HG02840 (cell line): Measurements from ENCODE around the gene VPS54.

ENCODE experiments used
- ATAC-seq: cut with Tn5 transposase; IDR thresholded peaks from one replicate; pipeline ENCODE4 v1.9.1; 2021; ENCODE audit warnings: mild to moderate bottlenecking, moderate library complexity, moderate number of reproducible peaks; ENCODE audit not compliant: unreplicated experiment, low FRiP score

The VPS54 gene

DNA sequence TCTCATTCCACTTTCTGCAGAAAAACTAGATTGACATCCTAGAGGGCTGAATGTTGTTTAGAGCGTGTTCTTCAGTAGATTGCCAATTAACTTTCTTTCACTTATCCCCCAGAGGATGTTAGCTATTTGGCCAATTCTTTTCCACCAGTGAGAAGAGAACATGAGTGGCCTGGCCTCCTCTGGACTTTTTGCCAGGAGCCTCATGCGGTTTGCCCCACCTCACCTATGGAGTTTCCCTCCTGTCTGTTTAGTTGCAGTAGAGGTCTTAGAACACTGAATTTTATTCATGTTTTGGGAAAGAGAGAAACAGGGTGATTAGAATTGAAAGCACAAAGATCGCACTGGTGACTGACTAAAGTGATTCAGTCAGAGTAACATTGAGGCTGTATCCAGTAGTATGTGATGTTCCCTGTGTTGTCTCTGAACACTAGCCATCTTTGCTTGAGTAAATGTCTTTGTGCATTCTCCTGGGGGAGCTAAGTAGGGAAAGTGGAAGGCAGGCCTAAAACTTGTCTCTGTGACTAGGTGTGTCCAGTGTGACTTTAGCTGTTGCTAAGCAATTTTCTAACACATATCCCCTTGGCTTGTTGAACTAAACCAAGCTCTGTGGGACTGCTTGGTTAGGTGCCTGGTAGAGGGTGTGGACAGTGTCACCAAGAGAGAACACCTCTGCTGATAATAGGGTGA lies 143.5 kb downstream of the VPS54 start:
- no peak for ATAC-seq

DNA sequence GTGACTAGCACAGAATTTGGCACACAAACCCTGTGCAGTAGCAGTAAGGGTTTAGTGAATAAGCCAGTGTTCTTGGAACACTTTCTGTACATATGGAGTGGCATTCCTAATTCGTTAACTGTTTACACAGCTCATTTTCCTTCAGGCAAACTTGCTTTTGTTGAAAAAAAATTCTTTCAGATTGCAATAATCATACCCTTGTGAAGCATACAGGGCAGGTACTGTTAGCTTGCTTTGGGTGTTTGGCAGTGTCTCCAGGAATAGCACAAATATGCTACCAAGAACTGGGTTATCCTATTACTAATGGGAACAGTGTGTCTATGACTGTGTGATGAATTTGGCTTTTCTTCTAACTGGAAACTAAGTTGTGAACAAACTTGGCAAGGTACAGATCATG lies 144.1 kb downstream of the VPS54 start:
- ATAC-seq: no peak

DNA sequence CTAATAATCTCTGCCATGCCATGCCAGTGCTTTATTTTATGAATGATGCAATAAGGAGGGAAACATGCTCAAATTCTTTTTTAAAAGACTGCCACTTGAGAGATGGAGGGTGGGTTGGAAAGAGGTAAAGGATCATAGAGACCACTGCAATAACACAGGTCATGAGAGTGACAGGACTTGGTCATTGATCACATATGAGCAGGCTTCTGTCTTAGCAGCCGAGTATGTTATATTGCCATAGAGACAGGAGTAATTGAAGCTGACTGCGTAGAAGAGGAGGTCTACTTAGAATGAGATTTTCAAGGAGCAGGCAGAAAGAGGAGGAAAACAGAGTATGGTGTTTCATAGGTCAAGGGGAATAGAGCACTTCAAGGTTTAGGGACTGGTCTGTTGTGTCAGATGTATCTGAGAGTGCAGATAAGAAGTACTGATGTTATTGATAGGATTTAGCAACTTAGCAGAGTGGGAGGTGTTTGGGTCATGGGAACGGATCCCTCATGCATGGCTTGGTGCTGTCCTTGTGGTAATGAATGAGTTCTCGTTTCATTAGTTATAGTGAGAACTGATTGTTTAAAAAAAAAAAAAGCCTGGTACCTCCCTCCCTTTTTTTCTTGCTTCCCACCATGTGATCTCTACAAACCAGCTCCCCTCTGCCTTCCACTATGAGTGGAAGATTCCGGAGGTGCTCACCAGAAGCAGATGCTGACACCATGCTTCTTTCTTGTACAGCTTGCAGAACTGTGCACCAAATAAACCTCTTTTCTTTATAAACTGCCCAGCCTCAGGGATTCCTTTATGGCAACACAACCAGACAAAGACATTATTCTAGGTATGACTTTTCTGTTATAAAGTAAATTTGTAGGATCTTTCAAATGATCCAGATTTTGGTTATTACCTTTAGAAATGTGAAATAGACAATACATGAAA lies 144.8 kb downstream of the VPS54 start:
- ATAC-seq: no peak

DNA sequence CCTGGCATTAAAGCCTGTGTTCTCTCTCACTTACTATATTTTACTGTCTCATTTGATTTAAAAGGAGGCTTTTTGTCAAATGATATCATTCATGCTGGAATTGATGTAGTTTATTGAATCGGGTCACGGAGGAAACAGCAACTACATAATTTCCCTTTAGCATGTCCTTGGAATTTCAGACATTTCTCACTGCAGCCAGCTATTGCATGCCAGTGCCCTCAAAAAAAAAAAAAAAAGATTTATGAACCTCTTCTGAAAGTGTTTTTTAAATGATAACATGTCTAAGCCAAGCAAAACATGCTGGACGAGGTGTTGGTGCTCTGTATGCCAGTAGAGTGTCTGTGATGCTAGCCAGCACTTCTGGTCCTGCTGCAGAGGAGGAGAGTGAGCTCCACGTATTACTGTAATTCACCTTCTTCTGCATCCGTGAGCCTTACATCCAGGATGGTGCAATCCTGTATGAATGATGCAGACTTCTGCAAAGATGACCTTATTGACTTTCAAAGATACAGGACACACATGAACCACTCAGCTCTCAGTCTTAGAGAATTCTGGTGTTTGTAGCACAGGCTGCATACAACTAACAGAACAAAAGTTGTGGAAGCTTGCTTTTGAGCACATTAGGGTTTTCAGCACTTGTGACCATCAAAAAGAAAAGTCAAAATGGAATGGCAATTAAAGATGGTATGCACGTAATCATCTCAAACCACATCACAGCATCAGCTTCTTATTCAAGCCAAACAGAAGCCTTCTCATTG lies 146.5 kb downstream of the VPS54 start:
- ATAC-seq: no peak

DNA sequence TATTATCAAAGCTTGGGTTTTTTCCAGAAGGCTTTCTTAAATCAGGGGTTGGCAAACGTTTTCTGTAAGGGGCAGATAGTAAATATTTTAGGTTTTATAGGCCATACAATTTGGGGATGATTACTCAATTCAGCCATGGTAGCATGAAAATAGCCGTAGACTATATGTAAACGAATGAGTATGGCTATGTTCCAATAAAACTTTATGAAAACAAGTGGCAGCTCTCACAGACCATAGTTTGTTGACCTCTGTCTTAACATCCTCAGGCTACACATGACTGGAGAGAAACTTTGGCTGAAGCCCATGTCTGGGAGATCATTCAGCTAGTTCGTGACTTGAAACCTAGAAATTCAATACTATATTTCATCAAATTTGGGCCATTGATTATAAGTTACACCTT lies 147.4 kb downstream of the VPS54 start:
- ATAC-seq: no peak

DNA sequence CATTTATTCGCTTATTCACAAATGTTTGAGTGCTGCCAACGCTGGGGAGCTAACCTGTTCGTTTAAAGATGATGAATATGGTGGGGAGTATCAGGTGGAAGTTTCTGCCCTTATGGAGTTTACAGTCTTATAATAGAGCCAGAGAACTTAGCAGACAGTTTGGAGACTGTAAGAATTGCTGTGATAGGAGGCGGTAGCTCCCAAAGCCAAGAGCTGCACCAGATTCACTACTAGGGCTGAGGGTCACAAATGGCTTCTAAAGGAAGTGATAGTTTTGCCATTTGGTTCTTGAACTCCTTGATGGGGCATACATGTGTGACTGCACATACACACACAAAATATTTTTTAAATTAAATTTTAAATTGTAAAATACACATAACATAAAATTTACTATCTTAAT lies 148.5 kb downstream of the VPS54 start:
- ATAC-seq: no peak

DNA sequence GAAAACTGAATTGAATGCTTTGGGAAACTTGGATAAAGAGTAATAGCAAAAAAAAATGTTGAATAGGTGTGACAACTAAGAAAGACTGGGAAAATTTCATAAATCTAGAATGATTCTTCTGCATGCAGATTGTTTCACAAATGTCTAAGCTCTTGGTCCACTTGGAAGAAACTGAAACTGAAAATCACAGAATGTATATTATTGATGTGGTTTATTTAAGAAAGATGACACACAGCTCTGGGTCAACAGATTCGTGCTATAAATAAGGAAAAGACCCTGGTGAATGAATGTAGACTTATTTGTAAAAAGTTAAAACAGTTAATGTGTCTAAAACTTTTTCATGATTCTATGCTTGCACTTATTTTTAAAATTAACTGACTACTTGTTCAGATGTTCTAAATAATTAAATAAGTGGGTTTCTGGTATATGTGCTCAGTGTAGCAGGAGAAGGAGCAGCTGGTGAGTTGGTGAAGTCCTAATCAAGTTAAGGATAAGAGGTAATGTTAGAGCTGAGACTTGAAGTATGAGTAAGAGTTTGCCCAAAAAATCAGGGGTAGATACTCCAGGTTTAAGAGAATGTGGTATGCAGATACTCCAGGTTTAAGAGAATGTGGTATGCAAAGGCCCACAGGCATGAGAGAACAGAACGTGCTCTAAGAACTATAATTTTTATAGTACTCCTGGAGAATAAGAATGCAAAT lies 153.1 kb downstream of the VPS54 start:
- no peak for ATAC-seq

DNA sequence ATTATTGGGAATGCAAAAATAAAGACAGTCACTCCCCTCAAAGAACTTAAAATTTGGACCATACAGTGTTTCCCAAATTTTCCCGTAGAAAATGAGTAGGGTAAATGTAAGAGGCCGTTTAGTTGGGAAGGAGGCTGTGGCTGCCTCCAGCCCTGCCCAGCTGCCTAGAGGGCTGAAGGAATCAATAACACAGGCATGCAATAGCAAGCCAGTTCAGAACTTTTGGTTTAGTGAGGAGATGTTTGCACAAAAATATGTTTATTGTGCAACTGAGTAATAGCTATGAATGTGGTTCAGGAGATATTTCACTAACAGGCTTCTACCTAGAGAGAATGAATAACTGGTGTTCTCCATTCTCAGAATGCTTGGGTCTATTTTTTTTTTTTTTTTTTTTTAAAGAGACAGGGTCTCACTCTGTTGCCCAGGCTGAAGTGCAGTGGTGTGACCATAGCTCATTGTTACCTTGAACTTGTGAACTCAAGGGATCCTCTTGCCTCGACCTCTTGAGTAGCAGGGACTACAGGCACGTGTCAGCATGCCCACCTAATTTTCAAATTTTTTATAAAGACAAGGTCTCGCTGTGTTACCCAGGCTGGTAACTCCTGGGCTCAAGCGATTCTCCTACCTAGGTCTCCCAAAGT lies 153.9 kb downstream of the VPS54 start:
- no peak for ATAC-seq

DNA sequence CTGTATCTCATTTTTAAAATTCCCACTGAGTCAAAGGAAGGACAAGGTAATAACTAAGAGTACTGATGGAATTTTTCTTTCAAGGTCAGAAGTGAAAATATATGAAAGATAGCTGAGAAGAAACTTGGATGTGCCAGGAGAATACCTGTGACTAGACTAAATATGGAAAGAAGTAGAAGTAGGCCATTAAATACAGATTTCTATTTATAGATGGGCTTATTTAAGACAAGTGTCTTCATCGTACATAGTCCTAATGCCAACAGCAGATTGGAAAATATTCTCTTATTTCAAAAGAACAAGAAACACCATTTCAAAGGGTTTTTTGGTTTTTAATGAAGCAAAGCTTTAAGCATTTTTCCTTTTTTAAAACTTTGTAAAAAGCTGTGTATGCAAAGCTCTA lies 155.5 kb downstream of the VPS54 start:
- ATAC-seq: no peak

DNA sequence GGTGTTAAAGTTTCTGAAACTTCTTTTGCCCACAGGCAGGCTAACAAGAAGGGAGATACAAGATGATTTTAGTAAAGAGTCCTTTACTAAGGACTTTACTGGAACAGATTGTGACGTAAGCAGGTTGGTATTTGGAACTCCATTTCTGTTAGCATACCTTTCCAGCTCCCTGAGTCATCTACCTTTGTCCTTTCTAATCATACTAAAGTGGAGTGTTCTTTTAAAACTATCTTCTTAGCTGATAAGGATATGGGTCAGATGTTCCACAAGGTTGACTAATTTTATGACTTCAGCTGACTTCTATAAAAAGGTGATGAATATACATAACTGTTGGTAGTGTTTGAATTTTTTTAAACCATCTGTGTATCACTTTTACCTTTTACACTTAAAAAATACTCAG lies 156.4 kb downstream of the VPS54 start:
- no peak for ATAC-seq

DNA sequence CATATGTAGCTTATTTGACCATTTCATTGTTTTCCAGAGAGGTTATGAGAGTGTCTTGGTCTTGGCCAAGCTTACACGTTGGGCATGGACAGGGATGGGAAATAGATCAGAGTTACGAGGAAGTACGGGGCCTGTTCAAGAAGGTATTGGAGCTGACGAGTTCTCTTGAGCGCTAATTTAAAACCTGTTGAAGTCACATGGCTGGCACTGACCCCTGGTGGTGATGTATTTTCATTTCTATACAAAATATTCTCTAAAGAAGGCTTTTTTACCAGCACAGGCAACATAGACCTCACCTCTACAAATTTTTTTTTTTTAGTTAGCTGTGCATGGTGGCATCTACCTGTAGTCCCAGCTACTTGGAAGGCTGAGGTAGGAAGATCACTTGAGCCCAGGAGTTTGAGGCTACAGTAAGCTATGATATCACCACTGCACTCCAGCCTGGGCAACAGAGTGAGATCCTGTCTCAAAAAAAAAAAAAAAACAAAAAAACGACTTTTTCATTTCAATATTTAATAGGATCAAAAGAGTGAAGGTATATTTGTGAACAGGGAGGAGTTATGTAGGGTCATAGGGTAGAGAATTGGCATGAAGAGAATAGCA lies 157.9 kb downstream of the VPS54 start:
- no peak for ATAC-seq

DNA sequence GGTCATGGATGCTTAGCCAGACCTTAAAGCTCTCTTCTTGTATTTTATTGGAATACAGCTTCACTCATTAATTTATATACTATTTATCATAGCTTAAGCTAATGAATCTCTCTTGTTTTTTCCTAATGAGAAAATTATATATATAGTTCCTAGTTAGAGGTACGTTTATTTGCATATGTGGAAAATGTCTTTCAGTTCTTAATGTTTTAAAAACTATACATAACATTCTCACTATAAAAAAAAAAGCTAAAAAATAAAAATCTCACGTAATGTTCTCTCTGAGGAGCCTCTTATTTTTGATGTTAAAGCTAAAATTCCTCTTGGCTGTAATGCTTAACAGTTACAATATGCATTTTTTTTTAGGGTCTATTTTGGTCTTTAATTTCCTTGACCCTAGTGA lies 160.9 kb downstream of the VPS54 start:
- no peak for ATAC-seq

DNA sequence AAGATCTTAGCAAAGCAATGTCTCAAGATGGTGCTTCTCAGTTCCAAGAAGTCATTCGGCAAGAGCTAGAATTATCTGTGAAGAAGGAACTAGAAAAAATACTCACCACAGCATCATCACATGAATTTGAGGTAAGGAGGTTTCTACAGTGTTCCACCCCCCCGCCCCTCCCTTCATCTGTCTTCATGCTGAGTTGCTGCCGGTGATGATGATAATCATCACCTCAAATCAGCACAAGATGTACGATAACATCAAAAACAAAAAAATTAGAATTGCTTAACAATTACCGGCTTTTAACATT lies 163.0 kb downstream of the VPS54 start:
- no peak for ATAC-seq

DNA sequence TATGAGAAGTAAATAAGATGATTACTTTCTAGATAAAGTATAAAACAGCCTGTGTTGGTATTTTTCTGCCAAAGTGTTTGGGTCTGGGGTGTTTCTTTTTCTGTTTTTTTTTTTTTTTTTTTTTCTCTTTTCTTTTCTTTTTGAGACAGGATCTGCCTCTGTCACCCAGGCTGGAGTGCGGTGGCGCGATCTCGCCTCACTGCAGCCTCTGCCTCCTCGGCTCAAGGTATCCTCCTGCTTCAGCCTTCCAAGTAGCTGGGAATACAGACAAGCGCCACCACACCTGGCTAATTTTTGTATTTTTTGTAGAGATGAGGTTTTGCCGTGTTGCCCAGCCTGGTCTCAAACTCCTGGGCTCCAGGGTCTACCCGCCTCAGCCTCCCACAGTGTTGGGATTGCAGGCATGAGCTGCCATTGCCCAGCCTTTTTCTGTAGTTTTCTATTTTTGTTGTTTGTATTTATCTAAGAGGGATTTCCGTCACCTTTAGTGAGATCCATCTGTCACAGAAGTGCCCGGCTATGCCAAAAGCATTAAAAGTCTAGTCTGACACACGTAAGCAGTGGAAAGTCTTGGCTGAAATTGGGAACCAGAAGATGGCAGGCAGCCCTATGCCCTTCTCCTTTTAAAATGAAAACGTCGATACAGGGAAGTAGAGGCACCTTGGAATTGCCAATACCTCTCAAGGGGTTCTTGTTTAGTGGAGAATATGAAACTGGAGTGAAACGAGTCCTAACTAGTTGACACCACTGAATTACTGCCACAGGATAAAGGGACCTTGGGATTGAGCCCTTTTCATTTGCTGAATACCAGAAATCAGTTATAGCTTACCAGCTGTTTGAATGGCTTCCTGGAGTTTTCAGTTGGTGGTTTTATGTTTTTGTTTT lies 163.6 kb downstream of the VPS54 start:
- no peak for ATAC-seq

DNA sequence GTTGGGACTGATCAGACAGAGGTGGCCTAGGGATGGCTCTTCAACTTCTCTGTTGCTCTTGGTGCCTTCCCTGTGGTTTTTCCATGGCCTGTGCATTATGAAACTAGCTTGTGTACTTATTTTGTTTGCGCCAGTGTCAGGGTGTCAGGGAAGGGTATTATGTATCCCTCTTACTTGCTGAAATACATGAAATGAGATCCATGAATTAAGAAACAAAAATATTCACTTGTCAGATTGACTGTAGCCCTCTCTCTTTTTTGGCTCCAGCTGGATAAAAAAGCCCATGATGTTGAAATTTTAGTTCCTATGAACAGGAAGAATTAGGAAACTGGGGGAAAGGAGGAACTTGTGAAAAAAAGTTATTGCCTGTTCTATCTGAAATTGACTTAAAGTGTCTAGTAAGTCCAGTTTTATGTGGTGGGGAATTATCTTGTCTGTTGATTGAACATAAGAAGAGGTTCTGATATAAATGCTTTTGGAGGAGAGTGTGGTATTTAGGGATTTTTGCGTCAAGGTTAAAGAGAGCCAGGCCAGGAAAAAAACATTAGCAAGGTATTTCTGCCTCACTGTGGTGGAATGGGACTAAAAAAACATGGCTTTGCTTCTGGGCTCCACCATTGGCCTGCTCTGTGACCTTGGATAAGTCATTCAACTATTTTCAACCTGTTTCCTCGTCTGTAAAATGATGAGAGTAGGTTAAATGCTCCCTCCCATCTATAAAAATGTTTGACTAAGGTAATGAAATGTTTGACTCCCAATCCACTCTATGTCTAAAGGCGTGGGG lies 165.5 kb downstream of the VPS54 start:
- no peak for ATAC-seq

DNA sequence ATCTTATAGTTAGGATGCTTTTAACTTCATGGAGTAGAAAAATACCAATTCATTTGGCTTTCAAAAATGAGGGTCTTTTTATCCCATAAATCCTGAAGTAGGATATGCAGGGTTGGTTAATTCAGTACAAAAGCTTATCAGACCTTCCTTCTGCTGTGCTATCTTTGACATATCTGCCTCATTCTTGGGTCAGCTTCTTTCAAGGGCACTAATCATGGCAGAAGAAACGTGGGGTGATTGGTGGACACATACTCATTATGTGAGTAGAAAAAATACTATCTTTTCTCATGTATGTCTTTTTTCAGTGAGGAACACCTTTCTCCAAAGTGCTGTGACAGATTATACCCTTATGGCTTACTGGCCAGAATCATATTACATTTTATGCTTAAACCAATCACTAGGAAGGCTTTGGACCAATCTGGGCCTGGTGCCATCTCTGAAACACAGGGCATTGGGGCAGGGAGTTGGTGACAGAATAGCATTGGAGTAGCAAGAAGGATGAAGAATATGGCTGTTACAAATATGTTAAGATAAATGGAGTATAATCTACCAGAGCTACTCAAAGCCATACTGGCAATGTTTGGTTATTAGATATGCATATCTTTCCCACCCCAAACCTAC lies 167.4 kb downstream of the VPS54 start:
- no peak for ATAC-seq

DNA sequence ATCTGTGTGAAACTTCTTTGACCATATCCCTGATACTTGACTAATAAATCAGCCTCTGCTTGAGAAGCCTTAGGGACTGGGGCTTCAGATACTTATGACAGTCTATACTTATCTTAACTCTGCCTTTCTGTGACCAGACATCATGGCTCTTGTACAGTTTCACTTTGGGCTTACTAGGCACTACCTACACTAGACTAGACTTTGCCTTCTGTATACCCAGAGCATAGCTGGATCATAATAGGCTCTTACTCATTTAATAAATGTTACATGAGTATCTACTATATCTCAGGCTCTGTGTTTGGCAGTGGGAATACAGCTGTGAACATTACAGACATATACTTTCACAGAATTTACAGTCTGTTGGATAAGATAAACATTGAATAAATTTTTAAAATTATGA lies 168.6 kb downstream of the VPS54 start:
- no peak for ATAC-seq

DNA sequence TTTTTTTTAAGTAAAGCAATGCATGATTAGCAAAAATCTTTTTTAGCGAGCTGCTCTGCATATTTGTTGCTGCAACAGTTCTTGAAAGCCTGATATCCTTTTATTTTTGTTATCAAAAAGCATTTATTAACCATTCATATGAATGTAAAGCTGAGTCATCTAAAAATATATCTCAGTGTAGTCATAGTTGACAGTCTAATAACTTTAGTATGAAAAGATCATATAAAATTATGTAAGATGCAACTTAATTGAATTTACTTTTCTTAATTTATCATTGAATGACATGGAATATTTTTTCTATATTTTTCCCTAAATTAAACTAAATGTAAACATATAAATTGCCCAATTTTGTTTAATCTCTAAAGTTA lies 169.0 kb downstream of the VPS54 start:
- ATAC-seq: no peak
